GM12801 (cell line): Measurements from ENCODE around the gene NAT16.

Source experiments
- CTCF ChIP-seq: IDR thresholded peaks from one replicate; pipeline ENCODE4 v1.5.1; 2011; ENCODE audit warnings: control low read depth; ENCODE audit not compliant: insufficient read length; ENCODE audit errors: extremely low read depth

The NAT16 gene

GRCh38 chr7:101172005-101172853 is 7.9 kb downstream of the NAT16 start:
- TF ChIP-seq CTCF, result no peak

- TF ChIP-seq CTCF, result no peak
These were observed 8.7 kb downstream of the NAT16 start for GRCh38 chr7:101171442-101171837.

- no peak for TF ChIP-seq CTCF
These were observed 9.3 kb downstream of the NAT16 start for GRCh38 chr7:101170617-101171441.

- no peak for TF ChIP-seq CTCF
These were observed 10.1 kb downstream of the NAT16 start for GRCh38 chr7:101169838-101170551.

GRCh38 chr7:101169110-101169837 is 10.8 kb downstream of the NAT16 start:
- TF ChIP-seq CTCF, result no peak

- no peak for TF ChIP-seq CTCF
These were observed 11.6 kb downstream of the NAT16 start for GRCh38 chr7:101168412-101169049.
